HCT116 (cell line): ENCODE measurements around the gene EHD4. TPM values are rescaled to one million over a fixed set of nuclear protein-coding genes. Genes with fewer than 3 reads are reported as not detected.

Source experiments
- ATAC-seq: fragments of 200-7000 bp; cut with Tn5 transposase; 2 replicates; pipeline ENCODE4 v1.9.1; 2020; ENCODE audit warnings: mild to moderate bottlenecking, moderate library complexity
- BruUV-seq: library from RNA; stranded (reverse); fragments of 400-500 nt; replicated peaks from 2 replicates; lab custom pipeline; 2021; lab: Mats Ljungman, UMichigan
- CTCF ChIA-PET: fragments of 300-600 bp; sonication (Branson Sonifier 250); formaldehyde crosslinking; loops from one replicate; lab custom pipeline; 2021; ENCODE audit warnings: antibody characterized with exemption; lab: Charles Lee
- POLR2A ChIA-PET: fragments of 300-600, 350-600 bp; sonication (Branson Sonifier 250); formaldehyde crosslinking; loops from one replicate; lab custom pipeline; 2021; ENCODE audit warnings: antibody characterized with exemption; lab: Charles Lee
- RAD21 ChIA-PET, 2 experiments: fragments of 300-600 bp; sonication (Branson Sonifier 250); formaldehyde crosslinking; loops; one replicate each; lab custom pipeline; 2023; ENCODE audit warnings: low total read pairs in 2 of 2; ENCODE audit not compliant: uncharacterized antibody in 2 of 2, unreplicated experiment in 2 of 2, low non-redundant PET in 1 of 2; lab: Charles Lee
- DNase-seq: peaks from one replicate; pipeline ENCODE4 v3.0.0-alpha.2; 2010; ENCODE audit warnings: low read depth, low spot score
- H2AFZ ChIP-seq: fragments of 200-600 bp; shearing (Covaris generic), sonication (generic); 2 replicates; pipeline ENCODE4 v1.6.1; 2017; ENCODE audit warnings: low read depth, mixed run types, mixed read lengths, antibody characterized with exemption, low read length; ENCODE audit not compliant: poor library complexity, severe bottlenecking
- H3K27ac ChIP-seq: 2 replicates; pipeline ENCODE4 v1.5.1; 2012; ENCODE audit warnings: low read depth, low read length
- H3K27me3 ChIP-seq: fragments of 200-600 bp; sonication (generic); 2 replicates; pipeline ENCODE4 v1.6.1; 2016; ENCODE audit warnings: mixed run types, low read length, mixed read lengths; ENCODE audit not compliant: insufficient read depth
- H3K36me3 ChIP-seq, 2 experiments: fragments of 200-500 bp in 1 of 2; fragments of 200-600 bp in 1 of 2; sonication (Bioruptor generic) in 1 of 2; sonication (generic) in 1 of 2; 2 replicates each; pipeline versions ENCODE4 v1.5.1 to v1.6.1; 2014 to 2016; ENCODE audit warnings: low read length in 2 of 2, inconsistent platforms in 1 of 2, mixed read lengths in 1 of 2, mixed run types in 1 of 2; ENCODE audit not compliant: insufficient read depth in 2 of 2, control insufficient read depth in 1 of 2
- H3K4me1 ChIP-seq, 2 experiments: fragments of 200-600 bp in 1 of 2; sonication (generic) in 1 of 2; 2 replicates each; pipeline versions ENCODE4 v1.5.1 to v1.6.1; 2012 to 2017; ENCODE audit warnings: low read length in 2 of 2, inconsistent platforms in 1 of 2, mild to moderate bottlenecking in 1 of 2, mixed read lengths in 1 of 2, mixed run types in 1 of 2, moderate library complexity in 1 of 2; ENCODE audit not compliant: insufficient read depth in 2 of 2, control insufficient read depth in 1 of 2
- H3K4me2 ChIP-seq: fragments of 200-600 bp; sonication (generic); 2 replicates; pipeline ENCODE4 v1.6.1; 2017; ENCODE audit warnings: mixed run types, low read length, mixed read lengths
- H3K4me3 ChIP-seq, 2 experiments: fragments of 200-600 bp in 1 of 2; sonication (generic) in 1 of 2; replicated peaks in 1 of 2; 2 replicates each; pipeline ENCODE4 v1.5.1; 2011 to 2016; ENCODE audit warnings: low read length in 2 of 2, control low read depth in 1 of 2, low read depth in 1 of 2, mild to moderate bottlenecking in 1 of 2, mixed read lengths in 1 of 2, mixed run types in 1 of 2
- H3K79me2 ChIP-seq: fragments of 200-600 bp; sonication (generic); 2 replicates; pipeline ENCODE4 v1.6.1; 2017; ENCODE audit warnings: mild to moderate bottlenecking, mixed run types, low read length, moderate library complexity, mixed read lengths; ENCODE audit not compliant: insufficient read depth
- H3K9ac ChIP-seq: fragments of 200-600 bp; sonication (generic); 2 replicates; pipeline ENCODE4 v1.6.1; 2016; ENCODE audit warnings: low read length, mixed read lengths
- H3K9me2 ChIP-seq: fragments of 200-600 bp; sonication (generic), shearing (Covaris generic); 2 replicates; pipeline ENCODE4 v1.6.1; 2017; ENCODE audit warnings: mixed run types, mild to moderate bottlenecking, moderate library complexity; ENCODE audit not compliant: insufficient read depth
- H3K9me3 ChIP-seq, 2 experiments: fragments of 200-500 bp in 1 of 2; fragments of 200-600 bp in 1 of 2; sonication (Bioruptor generic) in 1 of 2; sonication (generic) in 1 of 2; 2 replicates each; pipeline ENCODE4 v1.6.1; 2014 to 2017; ENCODE audit warnings: low read length in 2 of 2, mixed read lengths in 2 of 2, inconsistent platforms in 1 of 2, low read depth in 1 of 2, mild to moderate bottlenecking in 1 of 2, mixed run types in 1 of 2, moderate library complexity in 1 of 2; ENCODE audit not compliant: control insufficient read depth in 1 of 2, insufficient read depth in 1 of 2
- H4K20me1 ChIP-seq: fragments of 200-600 bp; sonication (generic), shearing (Covaris generic); 2 replicates; pipeline ENCODE4 v1.6.1; 2017; ENCODE audit warnings: mixed run types, mild to moderate bottlenecking, moderate library complexity; ENCODE audit not compliant: insufficient read depth
- CBX3 ChIP-seq: IDR thresholded peaks from 2 replicates; pipeline ENCODE4 v1.6.1; 2012; ENCODE audit warnings: low read depth
- CEBPB ChIP-seq: IDR thresholded peaks from 2 replicates; pipeline ENCODE4 v1.6.1; 2012; ENCODE audit warnings: low read depth
- EGR1 ChIP-seq: IDR thresholded peaks from 2 replicates; pipeline ENCODE4 v1.6.1; 2012; ENCODE audit warnings: low read depth
- ELF1 ChIP-seq: IDR thresholded peaks from 2 replicates; pipeline ENCODE4 v1.6.1; 2012; ENCODE audit warnings: low read depth, borderline replicate concordance
- POLR2A ChIP-seq: IDR thresholded peaks from 2 replicates; pipeline ENCODE4 v1.7.0; 2011; ENCODE audit warnings: borderline replicate concordance; ENCODE audit not compliant: insufficient read depth, insufficient read length; ENCODE audit errors: extremely low read depth
- POLR2AphosphoS5 ChIP-seq: IDR thresholded peaks from 2 replicates; pipeline ENCODE4 v1.6.1; 2011; ENCODE audit warnings: mild to moderate bottlenecking, low read depth, low read length, moderate library complexity
- SP1 ChIP-seq: IDR thresholded peaks from 2 replicates; pipeline ENCODE4 v1.6.1; 2012; ENCODE audit warnings: low read depth
- SRF ChIP-seq: IDR thresholded peaks from 2 replicates; pipeline ENCODE4 v1.6.1; 2012; ENCODE audit warnings: low read depth
- YY1 ChIP-seq: IDR thresholded peaks from 2 replicates; pipeline ENCODE4 v1.6.1; 2011; ENCODE audit warnings: low read length, low read depth, moderate library complexity, mild to moderate bottlenecking; ENCODE audit not compliant: insufficient replicate concordance; ENCODE audit errors: extremely low read depth
- ZFX ChIP-seq: fragments of 450-650 bp; IDR thresholded peaks from 2 replicates; pipeline ENCODE4 v1.6.1; 2017
- ZNF274 ChIP-seq: fragments of 200-500 bp; sonication (Bioruptor generic); IDR thresholded peaks from 2 replicates; pipeline ENCODE4 v1.6.1; 2014; ENCODE audit warnings: mild to moderate bottlenecking, low read depth, low read length, inconsistent platforms
- intact Hi-C: fragments of 100-400 bp; cut with micrococcal nuclease; formaldehyde crosslinking; loops from 2 replicates; pipeline ENCODE4 v1.10.0; 2022
- total RNA-seq: library from RNA; stranded (reverse); gene quantifications from one replicate; pipeline ENCODE4 v1.2.1, GENCODE V29; 2021; ENCODE audit not compliant: unreplicated experiment
- TF ChIP-seq, protein P1 (sequence below): IDR thresholded peaks from 2 replicates; pipeline ENCODE4 v1.6.1; 2012
- TF ChIP-seq, protein P2 (sequence below): IDR thresholded peaks from 2 replicates; pipeline ENCODE4 v1.6.1; 2012

EHD4 gene
- total RNA-seq, 1 experiment from 2014 or later: 28.0 TPM

DNA sequence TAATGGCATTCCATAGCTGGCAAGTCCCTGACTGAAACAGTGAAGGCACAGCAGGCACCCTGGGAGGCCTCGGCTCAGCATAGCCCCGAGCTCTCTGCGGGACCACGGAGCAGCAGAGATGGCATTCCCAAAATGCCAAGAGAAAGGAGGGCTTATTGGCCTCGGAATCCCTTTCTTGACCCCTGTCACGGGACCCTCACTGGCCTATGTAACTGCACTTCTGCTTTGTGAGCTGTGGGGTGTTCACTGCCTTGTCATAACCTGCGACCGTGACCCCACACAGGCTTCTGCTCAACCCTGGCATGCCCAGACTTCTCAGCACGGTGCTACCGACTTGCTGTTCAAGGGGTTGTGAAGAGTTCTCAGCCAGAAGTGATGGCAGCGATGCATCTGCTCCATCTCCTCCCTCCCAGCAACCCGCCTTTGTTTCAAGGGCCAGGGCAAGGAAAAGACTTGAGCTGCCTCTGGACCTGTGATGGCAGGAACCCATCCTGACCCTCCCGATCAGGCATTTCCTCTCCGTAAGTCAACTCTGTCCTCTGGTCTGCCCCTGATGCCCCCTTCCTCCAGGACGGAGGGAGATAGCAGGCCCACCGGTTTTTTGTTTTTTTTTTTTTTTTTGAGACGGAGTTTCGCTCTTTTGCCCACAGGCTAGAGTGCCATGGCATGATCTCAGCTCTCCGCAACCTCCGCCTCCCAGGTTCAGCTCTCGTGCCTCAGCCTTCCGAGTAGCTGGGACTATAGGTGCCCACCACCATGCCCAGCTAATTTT, 30.5 kb downstream of the EHD4 start:
- ChIA-PET POLR2A (interaction anchor here (0.8 to 1.6 kb wide), 3 partner anchors 29 to 47 kb away, joined by 3 to 7 read pairs (median 7); partner anchors contain the start of gene EHD4), RAD21 (no interaction called here)
- peaks cover 40 to 93% of the 10 kb centered on the region in 2 experiments for H3K4me1 ChIP-seq
- peaks cover 47% of the 10 kb centered on the region; the same call in 1 of the 2 replicates for H3K79me2 ChIP-seq
- H3K4me3 ChIP-seq: no peak overlapping the region
- peak overlapping the region; percentile 73 for H3K4me2 ChIP-seq
- DNase-seq (no peak), ATAC-seq (no peak)
- no peaks in the 10 kb centered on the region for H3K9me3 ChIP-seq
- TSS peak; percentile 4 for BruUV-seq
- no peaks in the 10 kb centered on the region for H3K27me3 ChIP-seq
- H3K9ac ChIP-seq: peak overlapping the region; percentile 30
- no peak overlapping the region for H3K27ac ChIP-seq
- TF ChIP-seq, protein P1, sequence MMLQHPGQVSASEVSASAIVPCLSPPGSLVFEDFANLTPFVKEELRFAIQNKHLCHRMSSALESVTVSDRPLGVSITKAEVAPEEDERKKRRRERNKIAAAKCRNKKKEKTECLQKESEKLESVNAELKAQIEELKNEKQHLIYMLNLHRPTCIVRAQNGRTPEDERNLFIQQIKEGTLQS: no peak
- TF ChIP-seq, protein P2, sequence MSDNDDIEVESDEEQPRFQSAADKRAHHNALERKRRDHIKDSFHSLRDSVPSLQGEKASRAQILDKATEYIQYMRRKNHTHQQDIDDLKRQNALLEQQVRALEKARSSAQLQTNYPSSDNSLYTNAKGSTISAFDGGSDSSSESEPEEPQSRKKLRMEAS: no peak
- no peak for TF ChIP-seq ZNF274
- no peak for TF ChIP-seq YY1
- no peak for TF ChIP-seq SRF
- no peak for TF ChIP-seq POLR2AphosphoS5
- TF ChIP-seq CEBPB: no peak
- no peak for TF ChIP-seq ZFX
- no peak for TF ChIP-seq EGR1
- no peak for TF ChIP-seq ELF1
- TF ChIP-seq POLR2A: no peak
- TF ChIP-seq SP1: no peak
- TF ChIP-seq CBX3: no peak
- TF ChIP-seq, all 23 proteins: peak for 0
- Histone ChIP-seq H2AFZ (no peak overlapping the region), H3K9me2 (no peaks in the 10 kb centered on the region), H4K20me1 (no peaks in the 10 kb centered on the region), H3K36me3 (peaks cover 0 to 7% of the 10 kb centered on the region in 2 experiments; a peak in 1 of 4 replicates)
- CTCF ChIA-PET: interaction anchor here (0.6 kb wide), 1 partner anchor 37 kb away, joined by 3 read pairs; no protein-coding TSS in a partner anchor
- intact Hi-C loops: no loop called here
